OCI-LY7 (cell line): ENCODE data around the gene KIRREL1.

Source experiments
- CTCF ChIP-seq: fragments of 200-600 bp; sonication (generic); conservative IDR thresholded peaks from 2 replicates; pipeline ENCODE4 v1.5.1; 2014; ENCODE audit warnings: mild to moderate bottlenecking, antibody characterized with exemption, low read length, moderate library complexity, mixed read lengths
- EZH2phosphoT487 ChIP-seq: fragments of 200-600 bp; sonication (generic); IDR thresholded peaks from 2 replicates; pipeline ENCODE4 v1.6.1; 2018; ENCODE audit warnings: low read depth, borderline replicate concordance, mild to moderate bottlenecking, mixed run types, antibody characterized with exemption, low read length, moderate library complexity, mixed read lengths

- TF ChIP-seq CTCF = peak; percentile 90
- TF ChIP-seq EZH2phosphoT487 = no peak
These were observed 45.0 kb upstream of the KIRREL1 start for GRCh38 chr1:157948312-157949073.
